Testis (tissue), 3 donors: ENCODE results near the gene WDR19. TPM values are rescaled to one million over a fixed set of nuclear protein-coding genes. Genes with fewer than 3 reads are reported as not detected.
A peak's percentile ranks its signal among the peaks of the same experiment; 100 is the strongest.

Source experiments
- DNase-seq: peaks from one replicate; pipeline ENCODE4 v3.0.0-alpha.2; 2019
- H3K27ac ChIP-seq, 2 donors: fragments of 200-600 bp; sonication (generic); one replicate each; pipeline ENCODE4 v1.5.1; 2019
- H3K27me3 ChIP-seq: fragments of 200-600 bp; sonication (generic); one replicate; pipeline ENCODE4 v1.5.1; 2019
- H3K36me3 ChIP-seq: fragments of 200-600 bp; sonication (generic); one replicate; pipeline ENCODE4 v1.5.1; 2017; ENCODE audit warnings: low read depth; ENCODE audit errors: missing control alignments
- H3K4me1 ChIP-seq: fragments of 200-600 bp; sonication (generic); one replicate; pipeline ENCODE4 v1.5.1; 2019
- H3K4me3 ChIP-seq, 2 donors: fragments of 200-600 bp; sonication (generic); one replicate each; pipeline ENCODE4 v1.5.1; 2017 to 2019
- H3K9me3 ChIP-seq: fragments of 200-600 bp; sonication (generic); one replicate; pipeline ENCODE4 v1.5.1; 2017
- CTCF ChIP-seq, 3 experiments: fragments of 450-650 bp in 2 of 3; fragments of 200-600 bp in 1 of 3; sonication (generic) in 1 of 3; IDR thresholded peaks; one replicate each; pipeline ENCODE4 v1.5.1; 2016 to 2019; ENCODE audit warnings: antibody characterized with exemption in 3 of 3, mild to moderate bottlenecking in 2 of 3, moderate library complexity in 1 of 3
- POLR2A ChIP-seq: fragments of 450-650 bp; IDR thresholded peaks from one replicate; pipeline ENCODE4 v1.6.1; 2017; ENCODE audit warnings: antibody characterized with exemption, mild to moderate bottlenecking, moderate library complexity
- WGBS, 2 donors: methylation state at CpG; one replicate each; pipeline ENCODE4 v1.1.5; 2018; 5-methylcytosine and 5-hydroxymethylcytosine counted together
- intact Hi-C: fragments of 100-400 bp; cut with DNase I; formaldehyde crosslinking; loops from one replicate; pipeline ENCODE4 v1.15.1; 2023; ENCODE audit warnings: low total_unique reads
- polyA plus RNA-seq: library from polyadenylated mRNA; stranded (reverse); fragments of 350-450 nt; fragmentation: Illumina TruSeq; extraction: RNeasy Lipid Tissue Mini Kit (QIAGEN cat#74804); gene quantifications from one replicate; pipeline ENCODE4 v1.2.3, GENCODE V29; 2014; ENCODE audit warnings: low read depth, low replicate concordance; ENCODE audit not compliant: insufficient read depth
- total RNA-seq, 2 donors: library from RNA; depleted of rRNA; stranded (reverse); fragments of >200 nt; gene quantifications; one replicate each; pipeline ENCODE4 v1.2.3, GENCODE V29; 2016

WDR19 gene
- total and polyA plus RNA-seq, 3 donors from 2014 or later = 44.6 to 56.5 (median 49.3) TPM

GRCh38 chr4:39320381-39321115 is 138.2 kb downstream of the WDR19 start:
- peaks cover 7% of the 10 kb centered on the region for H3K4me1 ChIP-seq
- H3K27ac ChIP-seq = peak overlapping the region; percentile 11 to 46
- H3K27me3 ChIP-seq = no peaks in the 10 kb centered on the region
- no peaks in the 10 kb centered on the region for H3K9me3 ChIP-seq
- no peak overlapping the region for H3K4me3 ChIP-seq
- TF ChIP-seq POLR2A (no peak), CTCF (IDR thresholded peaks at IDR 0.05) (no peak)
- DNase-seq = no peak
- intact Hi-C loops = no loop called here
- no peaks in the 10 kb centered on the region for H3K36me3 ChIP-seq

DNA sequence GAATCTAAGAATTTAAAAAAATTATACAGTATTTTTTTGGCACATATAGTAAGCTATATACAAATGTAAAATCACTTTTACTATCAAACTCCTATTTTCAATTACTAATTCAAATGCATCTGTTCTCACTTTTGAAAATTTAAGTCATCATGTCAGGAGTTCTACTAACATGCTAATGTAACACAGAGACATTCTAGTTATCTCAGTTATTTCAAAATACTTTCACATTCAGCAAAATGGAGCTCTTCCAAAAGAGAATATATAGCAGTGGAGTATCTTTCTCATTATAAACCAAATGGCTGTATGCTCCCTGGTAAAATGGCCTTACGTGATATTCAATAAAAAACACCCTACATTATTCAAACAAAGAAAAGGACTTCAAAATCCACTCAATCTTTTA is 141.5 kb downstream of the WDR19 start:
- no peaks in the 10 kb centered on the region for H3K9me3 ChIP-seq
- H3K4me3 ChIP-seq = no peak overlapping the region
- no peaks in the 10 kb centered on the region for H3K36me3 ChIP-seq
- TF ChIP-seq CTCF (IDR thresholded peaks at IDR 0.05) (no peak), POLR2A (no peak)
- peaks cover 7% of the 10 kb centered on the region for H3K4me1 ChIP-seq
- no peak for DNase-seq
- WGBS, 2 donors = 88 to 93% methylated on average over 1 of the region's 1 CpG
- peak overlapping the region; percentile 27 to 50 for H3K27ac ChIP-seq
- intact Hi-C loops = no loop called here
- H3K27me3 ChIP-seq = no peaks in the 10 kb centered on the region

- H3K9me3 ChIP-seq = no peaks in the 10 kb centered on the region
- no peak for DNase-seq
- no peak overlapping the region for H3K4me3 ChIP-seq
- intact Hi-C loops = no loop called here
- peaks cover 7% of the 10 kb centered on the region for H3K4me1 ChIP-seq
- H3K27ac ChIP-seq = peak overlapping the region; percentile 27 to 50
- TF ChIP-seq CTCF (IDR thresholded peaks at IDR 0.05) (no peak), POLR2A (no peak)
- H3K36me3 ChIP-seq = no peaks in the 10 kb centered on the region
- no peaks in the 10 kb centered on the region for H3K27me3 ChIP-seq
- WGBS, 2 donors = 83 to 95% methylated on average over 2 of the region's 2 CpGs
Measured at GRCh38 chr4:39324446-39324845, 142.1 kb downstream of the WDR19 start.

GRCh38 chr4:39324897-39325613 is 142.7 kb downstream of the WDR19 start:
- TF ChIP-seq POLR2A = no peak
- no peak for TF ChIP-seq CTCF (IDR thresholded peaks at IDR 0.05)
- Histone ChIP-seq H3K27me3 (no peaks in the 10 kb centered on the region), H3K27ac (peak overlapping the region; percentile 27 to 50), H3K4me1 (peaks cover 7% of the 10 kb centered on the region), H3K9me3 (no peaks in the 10 kb centered on the region), H3K36me3 (no peaks in the 10 kb centered on the region), H3K4me3 (no peak overlapping the region)
- 69 to 74% methylated on average over 4 of the region's 4 CpGs for WGBS, 2 donors
- intact Hi-C loops = no loop called here
- no peak for DNase-seq
